OCI-LY7 (cell line): ENCODE data around the gene SP7.

ENCODE experiments used
- CTCF ChIP-seq: fragments of 200-600 bp; sonication (generic); conservative IDR thresholded peaks from 2 replicates; pipeline ENCODE4 v1.5.1; 2014; ENCODE audit warnings: mild to moderate bottlenecking, antibody characterized with exemption, low read length, moderate library complexity, mixed read lengths
- EZH2phosphoT487 ChIP-seq: fragments of 200-600 bp; sonication (generic); IDR thresholded peaks from 2 replicates; pipeline ENCODE4 v1.6.1; 2018; ENCODE audit warnings: low read depth, borderline replicate concordance, mild to moderate bottlenecking, mixed run types, antibody characterized with exemption, low read length, moderate library complexity, mixed read lengths

DNA sequence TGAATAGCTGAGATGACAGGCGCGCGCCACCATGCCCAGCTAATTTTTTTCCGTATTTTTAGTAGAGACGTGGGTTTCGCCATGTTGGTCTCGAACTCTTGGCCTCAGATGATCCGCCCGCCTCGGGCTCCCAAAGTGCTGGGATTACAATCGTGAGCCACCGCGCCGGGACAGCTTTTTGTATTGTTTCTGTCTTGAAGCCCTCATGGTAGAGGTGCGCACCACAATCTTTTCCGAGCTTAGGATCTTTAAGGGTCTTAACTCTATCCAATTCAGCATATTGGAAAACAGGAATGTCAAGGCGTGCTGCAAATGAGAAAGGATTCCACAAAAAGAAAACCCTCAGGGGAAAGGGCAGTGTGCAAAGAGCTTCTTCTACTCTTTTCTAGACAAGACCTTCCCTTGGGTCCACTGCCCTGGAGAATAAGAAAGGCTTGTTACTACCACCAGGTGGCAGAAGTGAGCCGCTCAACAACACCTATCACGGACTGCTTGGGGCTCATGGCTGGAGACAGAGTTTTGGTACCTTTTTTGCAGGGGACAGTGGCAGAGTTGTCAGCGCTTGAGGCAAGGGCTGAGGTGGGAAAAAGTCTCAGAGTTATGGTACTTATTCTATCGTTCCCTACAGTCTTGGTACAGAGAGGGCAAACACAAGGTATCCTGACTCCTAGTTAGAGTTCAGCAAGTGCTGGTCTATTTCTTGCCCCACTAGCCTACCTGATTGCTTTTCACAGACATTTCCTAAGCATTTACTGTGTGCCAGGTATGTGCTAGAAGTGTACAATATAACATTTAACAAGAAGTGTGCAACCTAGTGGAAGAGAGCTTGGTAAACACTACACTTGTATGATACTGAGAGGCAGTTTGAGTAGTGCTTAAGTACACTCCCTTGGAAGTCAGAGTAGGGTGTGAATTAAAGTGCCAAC is 16.4 kb upstream of the SP7 start:
- TF ChIP-seq CTCF (peak; percentile 93), EZH2phosphoT487 (no peak)
